Astrocyte of the spinal cord (primary cell): ENCODE measurements around the gene TTLL1.
A peak's percentile ranks its signal among the peaks of the same experiment; 100 is the strongest.

Experiments
- DNase-seq: peaks from one replicate; pipeline ENCODE4 v3.0.0; 2011; ENCODE audit warnings: low read depth, low spot score
- H3K4me3 ChIP-seq: 2 replicates; pipeline ENCODE4 v1.5.1; 2011; ENCODE audit warnings: low read depth, mild to moderate bottlenecking, low read length, moderate library complexity
- CTCF ChIP-seq: IDR thresholded peaks from 2 replicates; pipeline ENCODE4 v1.5.1; 2012; ENCODE audit warnings: low read depth, mild to moderate bottlenecking, low read length, inconsistent platforms
- in situ Hi-C: cut with HindIII; loops from 2 replicates; pipeline ENCODE4 v1.10.0; 2017; ENCODE audit warnings: low sequenced_read_pairs

Gene TTLL1

DNA sequence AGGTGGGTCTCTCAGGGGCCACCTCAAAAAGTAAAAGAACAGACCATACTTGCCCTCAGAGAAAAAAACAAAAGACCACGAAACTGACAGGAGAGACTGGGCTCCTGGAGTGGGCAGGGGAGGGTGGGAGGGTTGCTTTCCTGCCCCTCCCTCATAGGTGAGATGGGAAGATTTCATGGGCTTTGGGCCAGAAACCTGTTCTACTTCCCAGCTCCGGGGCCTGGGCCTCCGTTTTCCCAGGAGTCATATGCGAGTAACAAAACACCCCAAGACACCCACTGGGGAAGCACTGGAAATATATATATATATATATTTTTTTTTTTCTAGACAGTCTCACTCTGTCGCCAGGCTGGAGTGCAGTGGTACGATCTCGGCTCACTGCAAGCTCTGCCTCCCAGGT lies 31.6 kb downstream of the TTLL1 start:
- in situ Hi-C loops: no loop called here
- TF ChIP-seq CTCF: no peak

DNA sequence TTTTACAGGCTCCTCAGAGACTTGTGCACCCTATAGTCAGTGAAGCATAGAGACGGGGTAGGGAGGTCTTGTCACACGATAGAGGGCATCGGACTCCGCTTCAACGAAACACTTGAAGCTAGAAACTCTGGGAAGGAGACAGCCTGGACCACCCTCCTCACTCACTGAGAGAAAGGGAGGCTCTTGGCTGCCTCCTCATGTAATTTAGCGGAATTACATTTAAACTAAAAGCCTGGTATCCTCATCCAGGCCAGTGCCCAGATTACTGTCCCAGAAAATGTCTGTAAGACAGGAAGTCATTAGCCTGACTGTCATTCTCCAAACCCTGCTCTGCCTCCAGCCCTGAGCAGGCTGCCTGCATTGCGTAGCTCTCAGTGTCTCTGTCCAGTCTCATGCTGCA lies 36.0 kb downstream of the TTLL1 start:
- in situ Hi-C loops: no loop called here

More for the DNA sequence above, 31.6 kb downstream of the TTLL1 start:
- DNase-seq: no peak
- H3K4me3 ChIP-seq: no peak overlapping the region

GRCh38 chr22:43050995-43051394 lies 38.2 kb downstream of the TTLL1 start:
- TF ChIP-seq CTCF: no peak
- in situ Hi-C loops: no loop called here
- H3K4me3 ChIP-seq: no peak overlapping the region
- DNase-seq: no peak

More for the DNA sequence above, 36.0 kb downstream of the TTLL1 start:
- DNase-seq: no peak
- no peak overlapping the region for H3K4me3 ChIP-seq
- peak; percentile 18 for TF ChIP-seq CTCF

GRCh38 chr22:43047605-43048004 lies 41.6 kb downstream of the TTLL1 start:
- no peak for DNase-seq
- TF ChIP-seq CTCF: no peak
- in situ Hi-C loops: no loop called here
- no peak overlapping the region for H3K4me3 ChIP-seq

- H3K4me3 ChIP-seq: no peak overlapping the region
- TF ChIP-seq CTCF: no peak
- no peak for DNase-seq
- in situ Hi-C loops: no loop called here
Observed at GRCh38 chr22:43044290-43044712, 44.9 kb downstream of the TTLL1 start.

GRCh38 chr22:43042101-43042780 lies 47.0 kb downstream of the TTLL1 start:
- in situ Hi-C loops: no loop called here
- no peak overlapping the region for H3K4me3 ChIP-seq
- peak; percentile 70 for DNase-seq
- TF ChIP-seq CTCF: no peak

DNA sequence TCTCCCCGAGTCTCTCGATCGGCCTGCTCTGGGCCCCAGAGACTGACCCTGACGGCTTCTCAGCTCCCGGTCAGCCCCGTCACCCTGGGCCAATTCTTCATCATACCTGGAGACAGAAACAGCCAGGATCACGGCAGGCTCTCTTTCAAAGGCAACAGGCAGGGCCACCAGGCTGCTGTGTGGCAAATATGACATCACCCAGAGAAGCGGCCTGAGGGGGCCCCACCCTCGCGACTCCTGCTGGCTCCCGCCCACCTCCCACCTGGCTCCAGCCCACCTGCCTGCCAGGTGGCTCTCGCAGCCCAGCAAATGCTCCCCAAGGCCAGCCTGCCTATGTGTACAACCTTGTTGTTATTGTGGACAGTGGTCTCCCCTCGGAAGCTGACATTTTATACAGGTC lies 49.4 kb downstream of the TTLL1 start:
- H3K4me3 ChIP-seq: no peak overlapping the region
- no peak for TF ChIP-seq CTCF
- no peak for DNase-seq
- in situ Hi-C loops: no loop called here
